ENCODE measurements around the gene ADTRP. TPM values are rescaled to one million over a fixed set of nuclear protein-coding genes. Genes with fewer than 3 reads are reported as not detected.

The ADTRP gene
- total and polyA plus RNA-seq, 2 of the 13 experiments (the other 11 are each of a cell fraction or from before 2014, with no cell fraction given), result not detected

DNA sequence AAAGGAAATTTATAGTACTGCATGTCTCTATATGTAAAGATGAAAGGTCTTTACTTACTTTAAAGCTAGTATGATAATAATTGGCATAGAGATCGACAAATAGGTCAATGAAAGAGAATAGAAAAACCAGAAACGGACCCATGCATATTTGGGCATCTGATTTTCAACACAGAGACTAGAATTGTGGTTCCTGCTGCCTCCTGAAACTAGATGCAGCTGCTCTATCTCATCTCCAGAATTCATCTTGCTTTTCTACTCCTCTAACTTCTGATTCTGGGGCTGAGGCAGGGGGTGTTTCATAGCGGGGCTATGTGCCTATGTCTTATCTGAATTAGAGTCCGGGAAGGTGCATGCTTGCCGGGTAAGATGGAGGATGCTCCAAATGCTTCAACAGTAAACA, 105.9 kb downstream of the ADTRP start:
- FAIRE-seq, result no peak
- intact Hi-C loops (cut with micrococcal nuclease; ENCODE audit: unreplicated experiment), result no loop called here
- ChIA-PET POLR2A (no interaction called here), CTCF (ENCODE audit: low intra/inter-chr PET ratio, low total read pairs) (no interaction called here)
- H3K79me2 ChIP-seq (ENCODE audit: insufficient read depth, low read length), result no peaks in the 10 kb centered on the region
- H3K4me2 ChIP-seq (ENCODE audit: low read depth, low read length), result no peak overlapping the region
- H4K20me1 ChIP-seq (ENCODE audit: insufficient read depth, low read length), result no peaks in the 10 kb centered on the region
- H3K9me3 ChIP-seq (ENCODE audit: low read length), result 0 out of 2 replicates have a peak, but pooled peaks cover 4% of the 10 kb centered on the region
- H3K9ac ChIP-seq (ENCODE audit: insufficient read depth, low read depth, low read length), result no peak overlapping the region
- 0 out of 2 replicates have a peak, but pooled peaks cover 7% of the 10 kb centered on the region for H3K4me1 ChIP-seq (ENCODE audit: insufficient read depth, low read length)
- BruUV-seq (replicated peaks), result no TSS peak
- no peaks in the 10 kb centered on the region for H3K36me3 ChIP-seq (replicated peaks in 1 of 2; ENCODE audit: control insufficient read depth in 1 of 2, insufficient read depth in 2 of 2, low read length in 2 of 2)
- DNase-seq (ENCODE audit: low spot score), result no peak
- no peak overlapping the region for H2AFZ ChIP-seq (ENCODE audit: low read length)
- no peak overlapping the region for H3K4me3 ChIP-seq (replicated peaks in 1 of 3; ENCODE audit: insufficient read depth in 1 of 3, low read depth in 2 of 3, low read length in 3 of 3)
- H3K27ac ChIP-seq (ENCODE audit: extremely low read length, insufficient read depth, low read length), result no peak overlapping the region
- no peak for ATAC-seq
- in situ Hi-C loops (cut with HindIII; ENCODE audit: extremely low pct_ligation_motif_present, low pct_unique_long_range_greater_than_20kb), result loop anchor here (25.0 kb wide), 1 partner anchor 940 kb away; no protein-coding TSS in a partner anchor
- H3K27me3 ChIP-seq (ENCODE audit: control insufficient read depth in 1 of 2, insufficient read depth in 2 of 2, low read length in 2 of 2), result no peaks in the 10 kb centered on the region
- 2% methylated on average over 5 of the region's 5 CpGs for WGBS (ENCODE audit: low lambda C conversion rate)
- TF ChIP-seq ZKSCAN5 (CRISPR knock-in tag; IDR thresholded peaks at IDR 0.05), result no peak
- TF ChIP-seq, protein P1, sequence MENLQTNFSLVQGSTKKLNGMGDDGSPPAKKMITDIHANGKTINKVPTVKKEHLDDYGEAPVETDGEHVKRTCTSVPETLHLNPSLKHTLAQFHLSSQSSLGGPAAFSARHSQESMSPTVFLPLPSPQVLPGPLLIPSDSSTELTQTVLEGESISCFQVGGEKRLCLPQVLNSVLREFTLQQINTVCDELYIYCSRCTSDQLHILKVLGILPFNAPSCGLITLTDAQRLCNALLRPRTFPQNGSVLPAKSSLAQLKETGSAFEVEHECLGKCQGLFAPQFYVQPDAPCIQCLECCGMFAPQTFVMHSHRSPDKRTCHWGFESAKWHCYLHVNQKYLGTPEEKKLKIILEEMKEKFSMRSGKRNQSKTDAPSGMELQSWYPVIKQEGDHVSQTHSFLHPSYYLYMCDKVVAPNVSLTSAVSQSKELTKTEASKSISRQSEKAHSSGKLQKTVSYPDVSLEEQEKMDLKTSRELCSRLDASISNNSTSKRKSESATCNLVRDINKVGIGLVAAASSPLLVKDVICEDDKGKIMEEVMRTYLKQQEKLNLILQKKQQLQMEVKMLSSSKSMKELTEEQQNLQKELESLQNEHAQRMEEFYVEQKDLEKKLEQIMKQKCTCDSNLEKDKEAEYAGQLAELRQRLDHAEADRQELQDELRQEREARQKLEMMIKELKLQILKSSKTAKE (CRISPR knock-in tag; IDR thresholded peaks at IDR 0.05; ENCODE audit: borderline replicate concordance), result no peak
- TF ChIP-seq, protein P2, sequence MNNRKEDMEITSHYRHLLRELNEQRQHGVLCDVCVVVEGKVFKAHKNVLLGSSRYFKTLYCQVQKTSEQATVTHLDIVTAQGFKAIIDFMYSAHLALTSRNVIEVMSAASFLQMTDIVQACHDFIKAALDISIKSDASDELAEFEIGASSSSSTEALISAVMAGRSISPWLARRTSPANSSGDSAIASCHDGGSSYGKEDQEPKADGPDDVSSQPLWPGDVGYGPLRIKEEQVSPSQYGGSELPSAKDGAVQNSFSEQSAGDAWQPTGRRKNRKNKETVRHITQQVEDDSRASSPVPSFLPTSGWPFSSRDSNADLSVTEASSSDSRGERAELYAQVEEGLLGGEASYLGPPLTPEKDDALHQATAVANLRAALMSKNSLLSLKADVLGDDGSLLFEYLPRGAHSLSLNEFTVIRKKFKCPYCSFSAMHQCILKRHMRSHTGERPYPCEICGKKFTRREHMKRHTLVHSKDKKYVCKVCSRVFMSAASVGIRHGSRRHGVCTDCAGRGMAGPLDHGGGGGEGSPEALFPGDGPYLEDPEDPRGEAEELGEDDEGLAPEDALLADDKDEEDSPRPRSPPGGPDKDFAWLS (CRISPR knock-in tag; IDR thresholded peaks at IDR 0.05; ENCODE audit: borderline replicate concordance), result no peak
- no peak for TF ChIP-seq ZFYVE20 (CRISPR knock-in tag; IDR thresholded peaks at IDR 0.05; ENCODE audit: borderline replicate concordance, low read depth)
- TF ChIP-seq, protein P3, sequence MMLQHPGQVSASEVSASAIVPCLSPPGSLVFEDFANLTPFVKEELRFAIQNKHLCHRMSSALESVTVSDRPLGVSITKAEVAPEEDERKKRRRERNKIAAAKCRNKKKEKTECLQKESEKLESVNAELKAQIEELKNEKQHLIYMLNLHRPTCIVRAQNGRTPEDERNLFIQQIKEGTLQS (CRISPR knock-in tag; IDR thresholded peaks at IDR 0.05), result no peak
- TF ChIP-seq KMT2A (CRISPR knock-in tag; IDR thresholded peaks at IDR 0.05), result no peak
- TF ChIP-seq, protein P4, sequence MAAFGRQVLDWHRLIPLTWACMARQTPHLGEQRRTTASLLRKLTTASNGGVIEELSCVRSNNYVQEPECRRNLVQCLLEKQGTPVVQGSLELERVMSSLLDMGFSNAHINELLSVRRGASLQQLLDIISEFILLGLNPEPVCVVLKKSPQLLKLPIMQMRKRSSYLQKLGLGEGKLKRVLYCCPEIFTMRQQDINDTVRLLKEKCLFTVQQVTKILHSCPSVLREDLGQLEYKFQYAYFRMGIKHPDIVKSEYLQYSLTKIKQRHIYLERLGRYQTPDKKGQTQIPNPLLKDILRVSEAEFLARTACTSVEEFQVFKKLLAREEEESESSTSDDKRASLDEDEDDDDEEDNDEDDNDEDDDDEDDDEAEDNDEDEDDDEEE (CRISPR knock-in tag; IDR thresholded peaks at IDR 0.05), result no peak
- TF ChIP-seq, protein P5, sequence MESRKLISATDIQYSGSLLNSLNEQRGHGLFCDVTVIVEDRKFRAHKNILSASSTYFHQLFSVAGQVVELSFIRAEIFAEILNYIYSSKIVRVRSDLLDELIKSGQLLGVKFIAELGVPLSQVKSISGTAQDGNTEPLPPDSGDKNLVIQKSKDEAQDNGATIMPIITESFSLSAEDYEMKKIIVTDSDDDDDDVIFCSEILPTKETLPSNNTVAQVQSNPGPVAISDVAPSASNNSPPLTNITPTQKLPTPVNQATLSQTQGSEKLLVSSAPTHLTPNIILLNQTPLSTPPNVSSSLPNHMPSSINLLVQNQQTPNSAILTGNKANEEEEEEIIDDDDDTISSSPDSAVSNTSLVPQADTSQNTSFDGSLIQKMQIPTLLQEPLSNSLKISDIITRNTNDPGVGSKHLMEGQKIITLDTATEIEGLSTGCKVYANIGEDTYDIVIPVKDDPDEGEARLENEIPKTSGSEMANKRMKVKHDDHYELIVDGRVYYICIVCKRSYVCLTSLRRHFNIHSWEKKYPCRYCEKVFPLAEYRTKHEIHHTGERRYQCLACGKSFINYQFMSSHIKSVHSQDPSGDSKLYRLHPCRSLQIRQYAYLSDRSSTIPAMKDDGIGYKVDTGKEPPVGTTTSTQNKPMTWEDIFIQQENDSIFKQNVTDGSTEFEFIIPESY (CRISPR knock-in tag; IDR thresholded peaks at IDR 0.05), result no peak
- TF ChIP-seq POGZ (CRISPR knock-in tag; IDR thresholded peaks at IDR 0.05), result no peak
- TF ChIP-seq KAT2B (IDR thresholded peaks at IDR 0.05; ENCODE audit: borderline replicate concordance, low read depth, low read length), result no peak
- no peak for TF ChIP-seq ZMYM2 (CRISPR knock-in tag; IDR thresholded peaks at IDR 0.05)
- TF ChIP-seq SRF (IDR thresholded peaks at IDR 0.05; ENCODE audit: low read depth, low read length), result no peak
- TF ChIP-seq ZBTB7B (CRISPR knock-in tag; IDR thresholded peaks at IDR 0.05), result no peak
- TF ChIP-seq ZKSCAN1 (IDR thresholded peaks at IDR 0.05; ENCODE audit: low read length), result no peak
- TF ChIP-seq, protein P6, sequence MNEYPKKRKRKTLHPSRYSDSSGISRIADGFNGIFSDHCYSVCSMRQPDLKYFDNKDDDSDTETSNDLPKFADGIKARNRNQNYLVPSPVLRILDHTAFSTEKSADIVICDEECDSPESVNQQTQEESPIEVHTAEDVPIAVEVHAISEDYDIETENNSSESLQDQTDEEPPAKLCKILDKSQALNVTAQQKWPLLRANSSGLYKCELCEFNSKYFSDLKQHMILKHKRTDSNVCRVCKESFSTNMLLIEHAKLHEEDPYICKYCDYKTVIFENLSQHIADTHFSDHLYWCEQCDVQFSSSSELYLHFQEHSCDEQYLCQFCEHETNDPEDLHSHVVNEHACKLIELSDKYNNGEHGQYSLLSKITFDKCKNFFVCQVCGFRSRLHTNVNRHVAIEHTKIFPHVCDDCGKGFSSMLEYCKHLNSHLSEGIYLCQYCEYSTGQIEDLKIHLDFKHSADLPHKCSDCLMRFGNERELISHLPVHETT (CRISPR knock-in tag; conservative IDR thresholded peaks at IDR 0.05), result no peak
- no peak for TF ChIP-seq YEATS4 (CRISPR knock-in tag; IDR thresholded peaks at IDR 0.05; ENCODE audit: borderline replicate concordance)
- no peak for TF ChIP-seq SIN3B (IDR thresholded peaks at IDR 0.05; ENCODE audit: low read length)

Measured in HepG2 (cell line).